ENCODE measurements around the gene EFHD2.
"Not testable (repeated sequence)": the region's sequence is repeated elsewhere in the genome, so short reads cannot be mapped to it uniquely, and the experiment has no call there.

The EFHD2 gene

DNA sequence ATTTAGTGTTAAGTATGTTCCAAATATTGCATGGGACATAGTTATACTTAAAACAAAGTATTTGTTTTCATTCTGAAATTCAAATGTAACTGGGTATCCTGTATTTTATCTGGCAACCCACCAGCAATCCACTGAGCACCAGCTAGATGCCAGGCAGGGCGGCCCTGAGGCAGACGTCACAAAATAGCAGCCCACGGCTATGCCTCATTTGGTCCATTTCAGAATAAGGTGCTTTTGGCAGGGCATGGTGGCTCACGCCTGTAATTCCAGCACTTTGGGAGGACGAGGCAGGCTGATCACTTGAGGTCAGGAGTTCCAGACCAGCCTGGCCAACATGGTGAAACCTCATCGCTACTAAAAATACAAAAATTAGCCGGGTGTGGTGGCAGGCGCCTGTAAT is 19.9 kb upstream of the EFHD2 start:
- not testable (repeated sequence) for DNase-seq

DNA sequence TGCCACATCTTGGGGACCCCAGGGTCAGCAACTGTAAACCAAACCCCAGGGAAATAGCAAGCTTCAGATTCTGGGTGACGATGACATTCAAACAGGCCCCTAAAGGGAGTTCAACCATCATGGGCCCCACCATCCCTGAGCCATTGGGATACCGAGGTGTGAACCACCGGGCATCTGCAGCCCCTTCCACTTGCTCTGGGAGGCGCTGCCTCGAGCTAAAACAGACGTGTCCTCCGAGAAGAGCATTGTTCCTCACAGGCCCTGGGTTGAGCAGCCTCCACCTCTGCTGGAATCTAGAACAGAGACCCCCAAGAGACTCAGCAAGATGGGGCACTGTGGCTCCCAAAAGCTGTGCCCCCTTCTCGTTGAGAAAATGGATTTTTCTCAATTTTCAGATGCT is 19.0 kb upstream of the EFHD2 start:
- DNase-seq, result no peak

GRCh38 chr1:15391366-15391765 is 18.3 kb upstream of the EFHD2 start:
- no peak for DNase-seq

GRCh38 chr1:15393475-15394257 is 16.0 kb upstream of the EFHD2 start:
- no peak for DNase-seq

- DNase-seq, result no peak
Observed at GRCh38 chr1:15394258-15394690, 15.4 kb upstream of the EFHD2 start.

GRCh38 chr1:15397236-15397635 is 12.5 kb upstream of the EFHD2 start:
- DNase-seq, result no peak

DNA sequence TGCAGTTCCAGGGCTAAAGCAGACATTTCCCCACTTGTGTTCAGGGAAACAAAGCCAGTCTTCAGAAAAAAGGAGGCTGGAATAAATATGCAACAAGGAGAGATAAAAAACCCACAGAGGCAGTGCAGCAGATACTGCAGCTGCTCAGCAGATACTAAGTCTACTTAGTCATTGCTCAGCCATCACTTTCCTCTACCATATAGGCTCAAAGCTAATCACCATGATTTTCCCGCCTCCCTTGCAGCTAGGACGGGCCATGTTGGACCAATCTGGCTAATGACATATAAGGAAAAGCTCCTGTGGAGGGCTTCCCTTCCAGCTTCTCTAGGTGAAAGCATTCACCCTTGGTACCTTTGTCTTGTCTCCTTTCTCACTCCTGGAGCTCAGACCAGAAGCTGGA is 10.0 kb upstream of the EFHD2 start:
- DNase-seq, result no peak

DNA sequence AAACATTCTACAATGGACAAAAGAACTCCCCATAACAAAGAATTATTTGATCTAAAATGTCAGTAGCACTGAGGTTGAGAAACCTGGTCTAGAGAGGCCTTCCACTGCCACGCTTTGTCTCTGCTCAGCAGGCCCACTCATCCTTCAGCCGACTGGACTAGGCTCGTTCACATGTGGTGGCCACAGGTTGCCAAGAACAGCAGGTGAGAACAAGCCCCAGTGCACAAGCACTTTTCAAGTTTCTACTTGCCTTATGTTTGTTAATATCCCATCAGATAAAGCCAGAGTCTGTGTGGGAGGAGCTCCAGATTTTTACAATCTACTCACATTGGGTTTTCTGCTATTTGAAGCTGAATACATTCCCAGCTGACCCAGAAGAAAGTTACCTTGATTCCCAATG is 9.1 kb upstream of the EFHD2 start:
- no peak for DNase-seq

DNA sequence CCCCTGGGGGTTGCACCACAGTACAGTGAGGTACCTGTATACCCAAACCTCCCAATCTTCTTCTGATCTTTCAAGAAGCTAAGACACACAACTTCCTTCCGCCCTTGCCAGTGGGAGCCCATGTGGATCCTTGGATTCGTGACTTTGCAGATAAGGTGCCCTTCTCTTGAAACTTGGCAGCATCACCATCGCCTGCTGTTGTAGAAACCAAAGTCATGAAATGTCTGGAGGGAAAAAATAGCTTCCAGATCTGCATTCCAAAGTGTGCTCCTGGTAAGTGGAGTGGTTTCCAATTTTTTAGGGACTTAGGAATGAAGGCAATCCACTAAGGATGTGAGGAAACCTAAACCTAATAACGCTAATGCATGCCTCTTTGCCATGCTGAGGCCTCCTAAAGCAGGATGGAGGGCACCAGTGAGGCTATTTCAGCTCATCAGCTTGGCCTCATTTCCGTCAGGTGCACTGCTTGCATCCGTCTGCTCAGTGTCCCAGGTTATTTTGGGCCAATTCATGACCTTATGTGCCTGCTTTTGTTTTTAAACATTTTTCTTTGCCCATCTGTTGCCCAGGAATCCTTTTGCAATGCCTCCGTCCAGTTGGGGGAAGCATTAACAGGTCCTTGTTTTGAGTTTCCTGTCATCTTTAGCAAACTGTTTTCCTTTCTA is 8.2 kb upstream of the EFHD2 start:
- DNase-seq, result no peak

- no peak for DNase-seq
Observed at GRCh38 chr1:15402809-15403450, 6.8 kb upstream of the EFHD2 start.

DNA sequence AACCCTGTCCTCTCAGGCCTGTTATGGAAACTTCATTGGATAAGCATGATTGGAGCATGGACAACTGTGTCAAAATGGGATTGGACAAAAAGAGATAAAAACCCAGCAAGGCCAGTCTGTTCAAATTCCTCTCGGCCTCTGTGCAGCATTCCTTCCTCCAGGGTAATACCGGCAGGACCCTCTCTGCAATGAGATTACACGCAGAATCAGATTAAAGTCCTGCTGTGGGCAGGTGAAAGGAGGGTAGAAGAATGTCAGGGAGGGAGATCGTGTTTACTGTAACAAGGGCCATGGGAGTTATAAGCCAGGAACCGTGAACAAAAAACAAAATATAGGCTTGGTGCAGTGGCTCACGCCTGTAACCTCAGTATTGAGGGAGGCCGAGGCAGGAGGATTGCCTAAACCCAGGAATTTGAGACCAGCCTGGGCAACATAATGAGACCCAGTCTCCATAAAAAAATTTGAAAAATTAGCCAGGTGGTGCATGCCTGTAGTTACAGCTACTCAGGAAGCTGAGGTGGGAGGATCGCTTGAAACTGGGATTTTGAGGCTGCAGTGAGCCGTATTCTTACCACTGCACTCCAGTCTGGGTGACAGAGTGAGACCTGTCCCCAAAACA is 5.6 kb upstream of the EFHD2 start:
- no peak for DNase-seq

GRCh38 chr1:15405106-15405850 is 4.4 kb upstream of the EFHD2 start:
- no peak for DNase-seq

- no peak for DNase-seq
Observed at GRCh38 chr1:15406614-15407559, 2.8 kb upstream of the EFHD2 start.

DNA sequence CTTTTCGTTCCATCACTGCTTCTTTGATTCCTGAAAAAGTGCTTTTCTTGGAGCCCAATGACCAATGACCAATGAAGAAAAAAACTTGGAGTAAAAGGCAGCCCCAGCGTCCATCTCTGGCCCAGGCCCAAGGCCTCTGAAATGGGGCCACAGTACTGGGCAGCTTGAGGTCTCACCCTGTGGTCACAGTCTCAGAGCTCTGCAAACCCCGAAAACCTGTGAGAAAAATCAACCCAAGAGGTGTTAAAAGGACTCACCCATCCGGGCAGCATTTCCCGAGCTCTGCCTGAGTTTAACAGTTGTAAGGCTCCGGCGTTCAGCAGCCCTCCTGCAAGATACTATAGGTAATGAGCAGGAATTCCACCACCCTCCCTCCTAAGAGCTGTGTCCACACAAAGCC is 2.1 kb upstream of the EFHD2 start:
- DNase-seq, result no peak

- DNase-seq, result no peak
Observed at GRCh38 chr1:15408890-15409387, 749 bp upstream of the EFHD2 start.

GRCh38 chr1:15410223-15410883 is 665 bp downstream of the EFHD2 start:
- DNase-seq, result no peak

GRCh38 chr1:15410884-15411245 is 1.2 kb downstream of the EFHD2 start:
- no peak for DNase-seq

DNA sequence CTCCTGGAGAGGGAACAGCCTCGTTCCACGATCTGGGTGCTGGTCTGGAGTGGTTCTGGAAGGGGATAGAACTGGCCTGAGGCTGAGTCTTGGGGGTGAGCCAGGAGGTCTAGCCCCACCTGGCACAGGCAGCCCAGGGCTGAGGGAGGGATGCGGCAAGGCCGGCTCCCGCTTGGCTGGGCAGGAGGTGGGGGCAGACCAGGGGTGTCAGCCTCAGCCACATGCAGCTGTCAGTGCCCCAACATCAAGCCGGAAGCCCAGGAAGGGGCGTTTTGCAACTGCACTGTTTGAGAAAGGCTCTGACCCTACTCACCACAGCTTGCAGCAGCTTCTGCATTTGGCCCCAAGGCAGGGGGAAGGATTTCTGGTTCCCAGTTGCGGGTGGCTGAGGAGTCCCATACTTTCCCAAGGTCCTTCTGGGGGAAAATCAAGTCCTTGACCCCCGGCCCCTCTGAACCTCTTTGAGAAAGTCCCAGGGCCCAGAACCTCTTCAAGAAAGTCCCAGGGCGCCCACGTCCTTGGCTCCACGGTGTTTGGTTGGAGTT is 2.0 kb downstream of the EFHD2 start:
- no peak for DNase-seq

GRCh38 chr1:15412175-15412800 is 2.6 kb downstream of the EFHD2 start:
- DNase-seq, result no peak

DNA sequence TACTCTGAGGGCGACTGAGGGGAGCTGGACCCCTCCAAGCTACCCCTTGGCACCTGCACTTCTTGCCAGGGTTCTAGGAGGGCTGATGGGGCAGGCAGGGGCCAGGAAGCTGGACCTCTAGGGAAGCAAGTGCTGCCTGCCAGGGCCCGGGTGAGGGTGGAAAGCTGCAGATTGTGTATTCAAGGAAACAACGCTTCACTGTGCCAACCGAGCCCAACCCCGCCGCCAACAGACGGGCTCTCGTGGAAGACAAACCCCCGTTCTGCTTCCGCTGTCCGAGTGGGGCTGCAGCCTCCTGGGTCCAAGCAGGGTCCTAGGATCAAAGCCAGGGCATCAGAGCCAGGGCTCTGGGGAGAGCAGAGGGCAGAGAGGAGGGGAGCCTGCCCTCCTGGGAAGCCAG is 3.2 kb downstream of the EFHD2 start:
- DNase-seq, result no peak
